Smooth muscle cell (in vitro differentiated cells): ENCODE results near the gene LRP5. TPM values are rescaled to one million over a fixed set of nuclear protein-coding genes. Genes with fewer than 3 reads are reported as not detected.

Experiments used
- DNase-seq: peaks from one replicate; lab custom pipeline; 2025; ENCODE audit not compliant: unreplicated experiment; lab: John Stamatoyannopoulos, UW
- H2AFZ ChIP-seq: fragments of 200-600 bp; sonication (generic); 2 replicates; pipeline ENCODE4 v1.6.0; 2016; ENCODE audit warnings: antibody characterized with exemption, low read depth, mild to moderate bottlenecking
- H3F3A ChIP-seq: fragments of 200-600 bp; sonication (generic); 2 replicates; pipeline ENCODE4 v1.6.0; 2017; ENCODE audit warnings: antibody characterized with exemption, low read depth
- H3K27ac ChIP-seq: fragments of 200-600 bp; sonication (generic); 2 replicates; pipeline ENCODE4 v1.5.1; 2016; ENCODE audit warnings: low read depth, mild to moderate bottlenecking
- H3K27me3 ChIP-seq: fragments of 200-600 bp; sonication (generic); 2 replicates; pipeline ENCODE4 v1.6.1; 2016; ENCODE audit warnings: low read depth, mild to moderate bottlenecking
- H3K36me3 ChIP-seq: fragments of 200-600 bp; sonication (generic); 2 replicates; pipeline ENCODE4 v1.5.1; 2016; ENCODE audit warnings: low read depth
- H3K4me1 ChIP-seq: fragments of 200-600 bp; sonication (generic); 2 replicates; pipeline ENCODE4 v1.5.1; 2016; ENCODE audit warnings: low read depth
- H3K4me2 ChIP-seq: fragments of 200-600 bp; sonication (generic); 2 replicates; pipeline ENCODE4 v1.6.0; 2016; ENCODE audit warnings: mild to moderate bottlenecking
- H3K4me3 ChIP-seq: fragments of 200-600 bp; sonication (generic); 2 replicates; pipeline ENCODE4 v1.5.1; 2016; ENCODE audit warnings: mild to moderate bottlenecking
- H3K79me2 ChIP-seq: fragments of 200-600 bp; sonication (generic); 2 replicates; pipeline ENCODE4 v1.6.0; 2016; ENCODE audit warnings: low read depth, mild to moderate bottlenecking
- H3K9ac ChIP-seq: fragments of 200-600 bp; sonication (generic); 2 replicates; pipeline ENCODE4 v1.6.0; 2016; ENCODE audit warnings: low read depth
- H3K9me3 ChIP-seq: fragments of 200-600 bp; sonication (generic); replicated peaks from 2 replicates; pipeline ENCODE4 v1.5.1; 2016; ENCODE audit warnings: low read depth
- H4K20me1 ChIP-seq: fragments of 200-600 bp; sonication (generic); 2 replicates; pipeline ENCODE4 v1.6.0; 2016; ENCODE audit warnings: low read depth
- WGBS: methylation state at CpG from one replicate; pipeline ENCODE4 v1.1.7; 2016; ENCODE audit warnings: low lambda C conversion rate; 5-methylcytosine and 5-hydroxymethylcytosine counted together
- polyA plus RNA-seq: library from polyadenylated mRNA; unstranded; fragments of >200 nt; fragmentation: Nextera tagmentation; extraction: Ambion mirVana; gene quantifications from 2 replicates; pipeline ENCODE4 v1.2.1, GENCODE V29; 2016
- total RNA-seq: library from RNA; depleted of rRNA; stranded (reverse); fragments of >200 nt; gene quantifications from 2 replicates; pipeline ENCODE4 v1.2.3, GENCODE V29; 2014
- TF ChIP-seq, protein P1 (sequence below): fragments of 200-600 bp; sonication (generic); IDR thresholded peaks from 2 replicates; pipeline ENCODE4 v1.5.1; 2017; ENCODE audit warnings: borderline replicate concordance, mild to moderate bottlenecking, antibody characterized with exemption; ENCODE audit not compliant: insufficient read depth, poor library complexity, severe bottlenecking

Gene LRP5
- total and polyA plus RNA-seq, 2 experiments from 2014 or later = 16.1 to 26.6 TPM

- no peaks in the 10 kb centered on the region for H4K20me1 ChIP-seq
- H3K4me2 ChIP-seq = no peak overlapping the region
- no peak overlapping the region for H3K27ac ChIP-seq
- no peak for DNase-seq
- H3K9me3 ChIP-seq = no peaks in the 10 kb centered on the region
- no peaks in the 10 kb centered on the region for H3K79me2 ChIP-seq
- no peak overlapping the region for H3K9ac ChIP-seq
- no peaks in the 10 kb centered on the region for H3K36me3 ChIP-seq
- no peak overlapping the region for H2AFZ ChIP-seq
- TF ChIP-seq, protein P1, sequence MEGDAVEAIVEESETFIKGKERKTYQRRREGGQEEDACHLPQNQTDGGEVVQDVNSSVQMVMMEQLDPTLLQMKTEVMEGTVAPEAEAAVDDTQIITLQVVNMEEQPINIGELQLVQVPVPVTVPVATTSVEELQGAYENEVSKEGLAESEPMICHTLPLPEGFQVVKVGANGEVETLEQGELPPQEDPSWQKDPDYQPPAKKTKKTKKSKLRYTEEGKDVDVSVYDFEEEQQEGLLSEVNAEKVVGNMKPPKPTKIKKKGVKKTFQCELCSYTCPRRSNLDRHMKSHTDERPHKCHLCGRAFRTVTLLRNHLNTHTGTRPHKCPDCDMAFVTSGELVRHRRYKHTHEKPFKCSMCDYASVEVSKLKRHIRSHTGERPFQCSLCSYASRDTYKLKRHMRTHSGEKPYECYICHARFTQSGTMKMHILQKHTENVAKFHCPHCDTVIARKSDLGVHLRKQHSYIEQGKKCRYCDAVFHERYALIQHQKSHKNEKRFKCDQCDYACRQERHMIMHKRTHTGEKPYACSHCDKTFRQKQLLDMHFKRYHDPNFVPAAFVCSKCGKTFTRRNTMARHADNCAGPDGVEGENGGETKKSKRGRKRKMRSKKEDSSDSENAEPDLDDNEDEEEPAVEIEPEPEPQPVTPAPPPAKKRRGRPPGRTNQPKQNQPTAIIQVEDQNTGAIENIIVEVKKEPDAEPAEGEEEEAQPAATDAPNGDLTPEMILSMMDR = no peak
- H3K4me3 ChIP-seq = no peak overlapping the region
- H3F3A ChIP-seq = peaks cover 3% of the 10 kb centered on the region
- no peaks in the 10 kb centered on the region for H3K4me1 ChIP-seq
- no peaks in the 10 kb centered on the region for H3K27me3 ChIP-seq
- 94% methylated on average over 3 of the region's 3 CpGs for WGBS
Observed at GRCh38 chr11:68306636-68307035, 5.8 kb upstream of the LRP5 start.

DNA sequence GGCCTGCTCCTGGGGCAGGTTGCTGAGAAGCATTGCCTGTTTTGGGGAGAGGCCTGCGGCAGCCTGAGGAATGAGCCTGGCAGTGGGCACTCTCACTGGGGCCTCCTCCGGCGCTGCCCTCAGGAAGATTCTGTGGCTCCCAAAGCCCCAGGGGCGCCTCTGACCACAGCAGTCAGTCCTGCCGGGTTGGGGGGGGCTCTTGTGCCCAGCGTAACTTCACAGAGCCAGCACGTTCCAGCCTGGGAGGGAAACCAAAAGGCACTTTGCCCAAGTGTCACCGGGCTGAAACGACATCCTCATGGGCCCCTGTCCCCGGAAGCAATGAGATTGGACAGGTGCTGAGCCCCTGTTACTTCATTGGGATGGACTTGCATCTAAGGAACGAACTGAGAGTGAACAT is 4.3 kb upstream of the LRP5 start:
- no peak overlapping the region for H3K9ac ChIP-seq
- H3K9me3 ChIP-seq = no peaks in the 10 kb centered on the region
- H3K36me3 ChIP-seq = no peaks in the 10 kb centered on the region
- H4K20me1 ChIP-seq = no peaks in the 10 kb centered on the region
- H3K79me2 ChIP-seq = no peaks in the 10 kb centered on the region
- no peak for DNase-seq
- no peaks in the 10 kb centered on the region for H3K4me1 ChIP-seq
- TF ChIP-seq, protein P1 = no peak
- no peak overlapping the region for H3K4me2 ChIP-seq
- H3K4me3 ChIP-seq = no peak overlapping the region
- H3F3A ChIP-seq = peaks cover 3% of the 10 kb centered on the region
- WGBS = 91% methylated on average over 11 of the region's 11 CpGs
- no peak overlapping the region for H3K27ac ChIP-seq
- H3K27me3 ChIP-seq = no peaks in the 10 kb centered on the region
- no peak overlapping the region for H2AFZ ChIP-seq

DNA sequence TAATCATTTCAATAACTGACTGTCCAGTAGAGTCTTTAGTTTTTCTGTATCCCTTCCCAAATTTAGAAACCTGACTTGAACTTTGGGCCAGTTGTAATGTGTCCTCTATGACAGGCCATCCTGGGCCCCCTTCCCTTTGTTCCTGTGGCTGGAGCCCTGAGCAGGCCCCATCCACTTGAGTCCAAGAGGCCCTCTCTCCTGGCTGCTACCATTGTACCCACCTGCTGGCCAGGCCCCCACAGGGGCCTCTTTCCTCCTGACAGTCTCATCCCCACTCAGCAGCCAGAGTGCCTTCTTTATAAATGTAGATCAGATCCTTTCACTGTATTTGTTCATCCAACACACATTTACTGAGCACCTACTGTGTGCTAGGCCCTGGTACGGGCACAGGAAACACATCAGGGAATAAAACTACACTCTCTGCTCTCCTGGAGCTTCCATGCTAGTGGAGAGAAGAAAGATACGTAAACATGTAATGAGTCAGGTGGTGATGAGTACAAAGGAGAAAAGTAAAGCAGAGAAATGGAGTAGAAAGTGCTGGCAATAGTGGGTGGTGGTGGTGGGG is 2.7 kb upstream of the LRP5 start:
- Histone ChIP-seq H3K4me3 (no peak overlapping the region), H3K79me2 (peaks cover 7% of the 10 kb centered on the region), H3K27me3 (no peaks in the 10 kb centered on the region), H3K4me1 (peaks cover 6% of the 10 kb centered on the region), H3K9ac (no peak overlapping the region), H4K20me1 (no peaks in the 10 kb centered on the region), H3K27ac (no peak overlapping the region), H3K4me2 (no peak overlapping the region), H2AFZ (no peak overlapping the region), H3F3A (peaks cover 3% of the 10 kb centered on the region), H3K9me3 (no peaks in the 10 kb centered on the region), H3K36me3 (no peaks in the 10 kb centered on the region)
- TF ChIP-seq, protein P1 = no peak
- DNase-seq = no peak
- 88% methylated on average over 2 of the region's 2 CpGs for WGBS
